A673 (cell line): ENCODE measurements around the gene SRGAP1. TPM values are rescaled to one million over a fixed set of nuclear protein-coding genes. Genes with fewer than 3 reads are reported as not detected.

Experiments used
- Bru-seq: library from RNA; stranded (reverse); fragments of 400-500 nt; gene quantifications from one replicate; lab custom pipeline; 2021; lab: Mats Ljungman, UMichigan
- BruChase-seq, 2 experiments: library from RNA; stranded (reverse); fragments of 400-500 nt; gene quantifications; one replicate each; lab custom pipeline; 2021; lab: Mats Ljungman, UMichigan
- BruUV-seq: library from RNA; stranded (reverse); fragments of 400-500 nt; replicated peaks from 2 replicates; lab custom pipeline; 2021; lab: Mats Ljungman, UMichigan
- CTCF ChIA-PET: fragments of 300-600 bp; sonication (Branson Sonifier 250); formaldehyde crosslinking; loops from one replicate; lab custom pipeline; 2022; ENCODE audit warnings: antibody characterized with exemption; lab: Charles Lee
- POLR2A ChIA-PET: fragments of 300-600 bp; sonication (Branson Sonifier 250); formaldehyde crosslinking; loops from one replicate; lab custom pipeline; 2022; ENCODE audit warnings: antibody characterized with exemption; ENCODE audit not compliant: low non-redundant PET; lab: Charles Lee
- DNase-seq: peaks from one replicate; pipeline ENCODE4 v3.0.0-alpha.2; 2015; ENCODE audit warnings: low spot score
- H3K27ac ChIP-seq: fragments of 200-600 bp; sonication (generic); 2 replicates; pipeline ENCODE4 v1.5.1; 2016; ENCODE audit warnings: mixed run types, low read depth, mild to moderate bottlenecking, mixed read lengths, antibody characterized with exemption, low read length; ENCODE audit not compliant: poor library complexity, severe bottlenecking
- H3K27me3 ChIP-seq: fragments of 200-600 bp; sonication (generic); replicated peaks from 2 replicates; pipeline ENCODE4 v1.6.1; 2017; ENCODE audit warnings: mixed run types, low read depth, mild to moderate bottlenecking, mixed read lengths, antibody characterized with exemption, low read length; ENCODE audit not compliant: insufficient read depth, poor library complexity
- H3K36me3 ChIP-seq: fragments of 200-600 bp; sonication (generic); 2 replicates; pipeline ENCODE4 v1.6.1; 2016; ENCODE audit warnings: mixed run types, mild to moderate bottlenecking, mixed read lengths, antibody characterized with exemption, low read length; ENCODE audit not compliant: insufficient read depth, poor library complexity, severe bottlenecking
- H3K4me1 ChIP-seq: fragments of 200-600 bp; sonication (generic); 2 replicates; pipeline ENCODE4 v1.6.1; 2017; ENCODE audit warnings: mixed run types, mild to moderate bottlenecking, mixed read lengths, antibody characterized with exemption, low read length; ENCODE audit not compliant: insufficient read depth, poor library complexity, severe bottlenecking
- H3K4me3 ChIP-seq: fragments of 200-600 bp; sonication (generic); 2 replicates; pipeline ENCODE4 v1.5.1; 2016; ENCODE audit warnings: low read depth, mixed run types, mild to moderate bottlenecking, mixed read lengths, low read length; ENCODE audit not compliant: poor library complexity, severe bottlenecking
- H3K9me3 ChIP-seq: fragments of 200-600 bp; sonication (generic); 2 replicates; pipeline ENCODE4 v1.6.1; 2016; ENCODE audit warnings: mixed run types, low read depth, mild to moderate bottlenecking, mixed read lengths, antibody characterized with exemption, low read length; ENCODE audit not compliant: poor library complexity, severe bottlenecking
- EZH2 ChIP-seq: fragments of 200-600 bp; sonication (generic); IDR thresholded peaks from 2 replicates; pipeline ENCODE4 v1.6.1; 2017; ENCODE audit warnings: borderline replicate concordance, low read depth, mild to moderate bottlenecking, mixed read lengths, antibody characterized with exemption, low read length; ENCODE audit not compliant: poor library complexity, severe bottlenecking
- intact Hi-C: fragments of 100-400 bp; cut with micrococcal nuclease; formaldehyde crosslinking; loops from one replicate; pipeline ENCODE4 v1.10.0; 2022; ENCODE audit not compliant: unreplicated experiment
- long read RNA-seq: library from polyadenylated mRNA; stranded (forward); transcript quantifications from one replicate; pipeline ENCODE4 v2.0.0, GENCODE V29; 2022
- total RNA-seq: library from RNA; stranded (reverse); gene quantifications from 2 replicates; pipeline ENCODE4 v1.2.3, GENCODE V29; 2021
- TF ChIP-seq, protein P1 (sequence below): fragments of 300-800, 200-600 bp; sonication (generic); conservative IDR thresholded peaks from 2 replicates; pipeline ENCODE4 v1.5.1; 2017; ENCODE audit warnings: low read depth, mild to moderate bottlenecking, antibody characterized with exemption, low read length, moderate library complexity, mixed read lengths

SRGAP1 gene
- total RNA-seq = 9.7 and 11.0 TPM in 2 replicates
- Bru-seq, nascent RNA = percentile 69 among the genes with signal in this experiment
- BruChase-seq, experiment 1, labeled RNA remaining after a 2-hour chase = percentile 61 among the genes with signal in this experiment
- BruChase-seq, experiment 2, labeled RNA remaining after a 6-hour chase = percentile 58 among the genes with signal in this experiment
- long read RNA-seq, partial matches to known transcripts = 5 of 13 reads
- long read RNA-seq, other reads (novel, unspliced or antisense) = 8 of 13 reads

DNA sequence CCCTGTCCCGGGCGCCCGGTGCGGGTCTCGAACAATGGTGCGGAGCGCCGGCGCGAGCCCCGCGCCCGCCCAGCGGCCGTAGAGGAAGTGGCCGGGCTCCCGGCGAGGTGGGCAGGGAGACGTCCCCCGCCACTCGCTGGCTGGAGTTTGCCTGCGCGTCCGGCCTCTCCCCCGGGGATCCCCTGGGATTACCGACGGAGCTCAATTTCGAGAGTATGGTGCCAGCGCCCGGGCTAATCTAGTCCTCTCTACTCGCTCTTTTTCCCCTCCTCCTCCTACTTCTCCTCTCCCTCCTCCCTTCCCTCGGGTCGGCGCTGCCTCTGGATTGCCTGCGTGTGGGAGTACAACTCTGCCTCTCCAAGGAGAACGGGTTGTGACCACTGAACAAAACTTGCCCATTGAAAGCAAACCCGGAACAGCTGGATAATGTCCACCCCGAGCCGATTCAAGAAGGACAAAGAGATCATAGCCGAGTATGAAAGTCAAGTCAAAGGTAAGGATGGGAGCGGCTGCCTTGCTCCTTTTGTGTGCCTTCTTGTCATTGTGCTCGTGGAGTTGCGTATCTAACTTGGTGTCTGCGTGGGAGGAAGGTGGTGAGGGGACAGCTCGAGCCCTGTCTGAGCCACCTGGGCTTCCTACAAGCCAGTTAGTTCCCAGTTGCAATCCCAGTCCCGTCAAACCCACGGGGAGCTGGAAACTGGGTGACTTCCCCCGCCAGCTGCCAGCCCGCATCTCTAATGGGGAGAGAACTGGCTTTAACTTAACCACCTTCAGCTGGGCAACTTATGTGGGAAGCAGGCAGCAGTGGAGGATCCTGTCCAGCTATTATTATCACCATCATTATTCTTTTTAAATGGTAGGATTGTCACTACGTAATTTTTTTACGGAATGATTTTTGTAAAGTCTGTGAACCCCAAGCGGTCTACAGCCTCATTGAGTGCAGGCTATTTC lies at the start of gene SRGAP1:
SRGAP1 (plus strand) TSS at position 310 of the 951 bp plus-strand sequence; CDS start at position 427, 117 bp downstream.
- Histone ChIP-seq H3K27me3 (no peaks in the 10 kb centered on the region), H3K36me3 (no peaks in the 10 kb centered on the region), H3K4me1 (peaks cover 7% of the 10 kb centered on the region), H3K9me3 (no peaks in the 10 kb centered on the region), H3K27ac (peak within 1 kb of the TSS; percentile 82), H3K4me3 (peak within 1 kb of the TSS; percentile 80)
- ChIA-PET CTCF (interaction anchor here (0.6 to 1.6 kb wide), 2 partner anchors 337 to 1366 kb away, joined by 5 to 12 read pairs; no protein-coding TSS in a partner anchor), POLR2A (interaction anchor here (0.7 kb wide), 1 partner anchor 270 kb away, joined by 5 read pairs; no protein-coding TSS in a partner anchor)
- BruUV-seq = no TSS peak
- DNase-seq = peak; percentile 83
- intact Hi-C loops = loop anchor here (1.0 to 10.0 kb wide), 5 partner anchors 130 to 412 kb away; no protein-coding TSS in a partner anchor
- TF ChIP-seq, protein P1, sequence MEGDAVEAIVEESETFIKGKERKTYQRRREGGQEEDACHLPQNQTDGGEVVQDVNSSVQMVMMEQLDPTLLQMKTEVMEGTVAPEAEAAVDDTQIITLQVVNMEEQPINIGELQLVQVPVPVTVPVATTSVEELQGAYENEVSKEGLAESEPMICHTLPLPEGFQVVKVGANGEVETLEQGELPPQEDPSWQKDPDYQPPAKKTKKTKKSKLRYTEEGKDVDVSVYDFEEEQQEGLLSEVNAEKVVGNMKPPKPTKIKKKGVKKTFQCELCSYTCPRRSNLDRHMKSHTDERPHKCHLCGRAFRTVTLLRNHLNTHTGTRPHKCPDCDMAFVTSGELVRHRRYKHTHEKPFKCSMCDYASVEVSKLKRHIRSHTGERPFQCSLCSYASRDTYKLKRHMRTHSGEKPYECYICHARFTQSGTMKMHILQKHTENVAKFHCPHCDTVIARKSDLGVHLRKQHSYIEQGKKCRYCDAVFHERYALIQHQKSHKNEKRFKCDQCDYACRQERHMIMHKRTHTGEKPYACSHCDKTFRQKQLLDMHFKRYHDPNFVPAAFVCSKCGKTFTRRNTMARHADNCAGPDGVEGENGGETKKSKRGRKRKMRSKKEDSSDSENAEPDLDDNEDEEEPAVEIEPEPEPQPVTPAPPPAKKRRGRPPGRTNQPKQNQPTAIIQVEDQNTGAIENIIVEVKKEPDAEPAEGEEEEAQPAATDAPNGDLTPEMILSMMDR = 0 out of 2 replicates have a peak, but pooled peaks have one; percentile 22
- TF ChIP-seq EZH2 = no peak

DNA sequence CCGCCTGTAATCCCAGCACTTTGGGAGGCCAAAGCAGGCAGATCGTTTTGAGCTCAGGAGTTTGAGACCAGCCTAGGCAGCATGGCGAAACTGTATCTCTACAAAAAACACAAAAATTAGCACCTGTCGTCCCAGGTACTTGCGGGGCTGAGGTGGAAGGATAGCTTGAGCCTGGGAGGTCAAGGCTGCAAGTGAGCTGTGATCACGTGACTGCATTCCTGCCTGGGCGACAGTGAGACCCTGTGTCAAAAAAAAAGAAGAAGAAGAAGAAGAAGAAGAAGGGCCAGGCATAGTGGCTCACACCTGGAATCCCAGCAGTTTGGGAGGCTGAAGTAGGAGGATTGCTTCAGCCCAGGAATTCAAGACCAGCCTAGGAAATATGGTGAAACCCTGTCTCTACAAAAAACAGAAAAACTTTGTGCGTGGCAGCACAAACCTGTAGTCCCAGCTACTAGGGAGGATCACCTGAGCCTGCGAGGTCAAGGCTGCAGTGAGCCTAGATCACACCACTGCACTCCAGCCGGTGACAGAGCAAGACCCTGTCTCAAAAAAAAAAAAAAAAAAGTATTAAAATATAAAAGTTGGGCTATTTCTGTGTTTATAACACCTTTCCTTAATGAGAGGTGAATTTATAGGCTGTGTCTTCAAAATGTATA lies 49.3 kb upstream of the SRGAP1 start:
- no peak overlapping the region for H3K27ac ChIP-seq
- CTCF ChIA-PET = no interaction called here
- no peaks in the 10 kb centered on the region for H3K4me1 ChIP-seq
- H3K4me3 ChIP-seq = no peak overlapping the region
- no peak for TF ChIP-seq EZH2
- TF ChIP-seq, protein P1 = no peak
- DNase-seq = no peak
- no peaks in the 10 kb centered on the region for H3K9me3 ChIP-seq
- intact Hi-C loops = no loop called here
- no peaks in the 10 kb centered on the region for H3K27me3 ChIP-seq
- H3K36me3 ChIP-seq = no peaks in the 10 kb centered on the region
- POLR2A ChIA-PET = no interaction called here
- no TSS peak for BruUV-seq

GRCh38 chr12:63795944-63796343 lies 48.6 kb upstream of the SRGAP1 start:
- BruUV-seq = no TSS peak
- intact Hi-C loops = no loop called here
- Histone ChIP-seq H3K4me1 (no peaks in the 10 kb centered on the region), H3K9me3 (no peaks in the 10 kb centered on the region), H3K27ac (no peak overlapping the region), H3K27me3 (no peaks in the 10 kb centered on the region), H3K4me3 (no peak overlapping the region), H3K36me3 (no peaks in the 10 kb centered on the region)
- TF ChIP-seq EZH2 = no peak
- TF ChIP-seq, protein P1 = no peak
- CTCF ChIA-PET = no interaction called here
- DNase-seq = no peak
- POLR2A ChIA-PET = no interaction called here
